Inflammatory macrophage treated with lipopolysaccharide for 4 hours (primary cell): ENCODE measurements around the gene COPB2.

Source experiments
- DNase-seq: peaks from one replicate; pipeline ENCODE4 v3.0.0-alpha.2; 2020

The COPB2 gene

GRCh38 chr3:139326131-139326530 is 63.3 kb downstream of the COPB2 start:
- no peak for DNase-seq

GRCh38 chr3:139325551-139325950 is 63.9 kb downstream of the COPB2 start:
- DNase-seq: no peak

GRCh38 chr3:139324456-139324855 is 65.0 kb downstream of the COPB2 start:
- no peak for DNase-seq

GRCh38 chr3:139323146-139323545 is 66.3 kb downstream of the COPB2 start:
- no peak for DNase-seq

- DNase-seq: no peak
Measured at GRCh38 chr3:139322346-139322745, 67.1 kb downstream of the COPB2 start.

GRCh38 chr3:139320551-139321309 is 68.7 kb downstream of the COPB2 start:
- DNase-seq: no peak

GRCh38 chr3:139319428-139320402 is 69.7 kb downstream of the COPB2 start:
- no peak for DNase-seq

GRCh38 chr3:139318826-139319225 is 70.6 kb downstream of the COPB2 start:
- no peak for DNase-seq

GRCh38 chr3:139318431-139318816 is 71.0 kb downstream of the COPB2 start:
- no peak for DNase-seq

GRCh38 chr3:139317660-139318430 is 71.6 kb downstream of the COPB2 start:
- no peak for DNase-seq

GRCh38 chr3:139317215-139317614 is 72.2 kb downstream of the COPB2 start:
- DNase-seq: no peak

- no peak for DNase-seq
Measured at GRCh38 chr3:139313921-139314320, 75.5 kb downstream of the COPB2 start.

GRCh38 chr3:139312959-139313358 is 76.5 kb downstream of the COPB2 start:
- DNase-seq: no peak

- no peak for DNase-seq
Measured at GRCh38 chr3:139312416-139312815, 77.0 kb downstream of the COPB2 start.

GRCh38 chr3:139311557-139311956 is 77.9 kb downstream of the COPB2 start:
- no peak for DNase-seq

GRCh38 chr3:139310474-139310933 is 78.9 kb downstream of the COPB2 start:
- DNase-seq: no peak

- no peak for DNase-seq
Measured at GRCh38 chr3:139309880-139310279, 79.6 kb downstream of the COPB2 start.

- DNase-seq: no peak
Measured at GRCh38 chr3:139309061-139309591, 80.3 kb downstream of the COPB2 start.

GRCh38 chr3:139308560-139308959 is 80.9 kb downstream of the COPB2 start:
- DNase-seq: no peak

GRCh38 chr3:139307601-139308555 is 81.6 kb downstream of the COPB2 start:
- no peak for DNase-seq
